NB4 (cell line): ENCODE data around the gene LMAN1.

Experiments used
- DNase-seq: peaks from one replicate; pipeline ENCODE4 v3.0.0; 2010; ENCODE audit warnings: low read depth
- H3K4me3 ChIP-seq: one replicate; pipeline ENCODE4 v1.5.1; 2011; ENCODE audit warnings: mild to moderate bottlenecking, low read depth, low read length, moderate library complexity
- MYC ChIP-seq: IDR thresholded peaks from 2 replicates; pipeline ENCODE4 v1.6.1; 2011; ENCODE audit warnings: low read depth, low read length
- POLR2A ChIP-seq: IDR thresholded peaks from 2 replicates; pipeline ENCODE4 v1.6.1; 2011; ENCODE audit warnings: mild to moderate bottlenecking; ENCODE audit not compliant: insufficient read length; ENCODE audit errors: extremely low read depth
- TF ChIP-seq, protein P1 (sequence below): IDR thresholded peaks from 2 replicates; pipeline ENCODE4 v1.6.1; 2011; ENCODE audit warnings: low read depth, low read length
- TF ChIP-seq, protein P2 (sequence below): IDR thresholded peaks from one replicate; pipeline ENCODE4 v1.5.1; 2012; ENCODE audit warnings: low read depth, low read length

LMAN1 gene

DNA sequence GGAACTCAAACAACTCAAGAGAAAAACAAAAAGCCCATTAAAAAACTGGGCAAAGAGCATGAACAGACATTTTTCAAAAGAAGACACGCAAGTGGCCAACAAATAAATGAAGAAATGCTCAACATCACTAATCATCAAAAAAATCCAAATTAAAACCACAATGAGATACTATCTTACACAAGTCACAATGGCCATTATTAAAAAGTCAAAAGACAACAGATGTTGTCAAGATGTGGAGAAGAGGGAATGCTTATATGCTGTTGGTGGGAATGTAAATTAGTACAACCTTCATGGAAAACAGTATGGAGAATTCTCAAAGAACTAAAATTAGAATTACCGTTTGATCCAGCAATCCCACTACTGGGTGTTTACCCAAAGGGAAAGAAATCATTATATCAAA, 15.1 kb downstream of the LMAN1 start:
- DNase-seq: no peak
- H3K4me3 ChIP-seq: no peak overlapping the region
- TF ChIP-seq POLR2A: no peak
- TF ChIP-seq MYC: no peak
- TF ChIP-seq, protein P1, sequence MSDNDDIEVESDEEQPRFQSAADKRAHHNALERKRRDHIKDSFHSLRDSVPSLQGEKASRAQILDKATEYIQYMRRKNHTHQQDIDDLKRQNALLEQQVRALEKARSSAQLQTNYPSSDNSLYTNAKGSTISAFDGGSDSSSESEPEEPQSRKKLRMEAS: no peak
- TF ChIP-seq, protein P2, sequence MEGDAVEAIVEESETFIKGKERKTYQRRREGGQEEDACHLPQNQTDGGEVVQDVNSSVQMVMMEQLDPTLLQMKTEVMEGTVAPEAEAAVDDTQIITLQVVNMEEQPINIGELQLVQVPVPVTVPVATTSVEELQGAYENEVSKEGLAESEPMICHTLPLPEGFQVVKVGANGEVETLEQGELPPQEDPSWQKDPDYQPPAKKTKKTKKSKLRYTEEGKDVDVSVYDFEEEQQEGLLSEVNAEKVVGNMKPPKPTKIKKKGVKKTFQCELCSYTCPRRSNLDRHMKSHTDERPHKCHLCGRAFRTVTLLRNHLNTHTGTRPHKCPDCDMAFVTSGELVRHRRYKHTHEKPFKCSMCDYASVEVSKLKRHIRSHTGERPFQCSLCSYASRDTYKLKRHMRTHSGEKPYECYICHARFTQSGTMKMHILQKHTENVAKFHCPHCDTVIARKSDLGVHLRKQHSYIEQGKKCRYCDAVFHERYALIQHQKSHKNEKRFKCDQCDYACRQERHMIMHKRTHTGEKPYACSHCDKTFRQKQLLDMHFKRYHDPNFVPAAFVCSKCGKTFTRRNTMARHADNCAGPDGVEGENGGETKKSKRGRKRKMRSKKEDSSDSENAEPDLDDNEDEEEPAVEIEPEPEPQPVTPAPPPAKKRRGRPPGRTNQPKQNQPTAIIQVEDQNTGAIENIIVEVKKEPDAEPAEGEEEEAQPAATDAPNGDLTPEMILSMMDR: no peak

DNA sequence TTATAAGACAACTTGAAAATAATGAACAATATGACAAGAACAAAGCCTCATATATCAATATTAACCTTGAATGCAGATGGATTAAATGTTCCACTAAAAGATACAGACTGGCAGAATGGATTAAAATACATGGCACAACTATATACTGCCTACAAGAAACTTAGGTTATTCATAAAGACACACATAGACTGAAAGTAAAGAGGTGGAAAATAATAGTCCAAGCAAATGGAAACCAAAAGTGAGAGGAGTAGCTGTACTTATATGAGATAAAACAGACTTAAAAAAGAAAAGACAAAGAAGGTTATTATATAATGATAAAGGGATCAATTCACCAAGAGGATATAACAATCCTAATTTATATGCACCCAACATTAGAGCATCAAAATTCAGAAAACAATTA, 18.2 kb downstream of the LMAN1 start:
- H3K4me3 ChIP-seq: no peak overlapping the region
- TF ChIP-seq, protein P2: no peak
- TF ChIP-seq POLR2A (no peak), MYC (no peak)
- TF ChIP-seq, protein P1: no peak
- DNase-seq: no peak

DNA sequence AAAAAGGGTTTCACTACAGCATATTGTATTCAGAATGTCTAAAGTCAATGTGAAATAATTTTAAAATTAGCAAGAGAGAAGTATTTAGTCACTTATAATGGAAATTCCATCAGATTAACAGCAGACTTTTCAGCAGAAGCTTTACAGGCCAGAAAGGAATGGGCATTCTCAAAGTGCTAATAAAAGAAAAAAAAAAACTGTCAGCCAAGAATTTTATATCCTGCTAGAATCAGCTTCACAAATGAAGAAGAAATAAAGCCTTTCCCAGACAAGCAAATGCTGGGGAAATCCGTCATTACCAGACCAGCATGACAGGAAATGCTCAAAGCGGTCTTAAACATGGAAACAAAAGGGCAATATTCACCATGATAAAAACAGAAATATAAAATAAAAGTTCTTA, 18.8 kb downstream of the LMAN1 start:
- no peak for DNase-seq
- no peak for TF ChIP-seq MYC
- no peak for TF ChIP-seq POLR2A
- TF ChIP-seq, protein P1: no peak
- TF ChIP-seq, protein P2: no peak

DNA sequence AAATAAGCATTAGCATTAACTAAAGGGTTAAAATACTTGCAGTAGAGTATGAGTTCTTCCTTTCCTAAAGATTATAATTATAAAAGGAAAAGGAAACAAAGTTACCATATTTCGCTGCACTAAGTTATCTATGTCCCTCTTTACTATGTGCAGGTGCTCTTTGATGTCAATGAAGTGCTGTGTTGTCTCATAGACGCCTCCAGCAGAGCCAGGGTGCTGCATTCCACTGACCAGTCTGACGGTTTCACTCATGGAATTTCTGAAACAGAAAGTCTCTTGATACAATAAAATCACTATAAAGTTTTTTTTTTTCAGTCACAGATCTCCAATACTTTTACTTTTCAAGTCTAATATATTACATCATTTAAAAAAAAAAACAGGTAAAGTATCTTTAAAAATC, 26.1 kb downstream of the LMAN1 start:
- no peak for DNase-seq
- TF ChIP-seq, protein P1: no peak
- TF ChIP-seq MYC: no peak
- no peak for TF ChIP-seq POLR2A
- TF ChIP-seq, protein P2: no peak
- H3K4me3 ChIP-seq: no peak overlapping the region

More for the DNA sequence above, 18.8 kb downstream of the LMAN1 start:
- H3K4me3 ChIP-seq: no peak overlapping the region

DNA sequence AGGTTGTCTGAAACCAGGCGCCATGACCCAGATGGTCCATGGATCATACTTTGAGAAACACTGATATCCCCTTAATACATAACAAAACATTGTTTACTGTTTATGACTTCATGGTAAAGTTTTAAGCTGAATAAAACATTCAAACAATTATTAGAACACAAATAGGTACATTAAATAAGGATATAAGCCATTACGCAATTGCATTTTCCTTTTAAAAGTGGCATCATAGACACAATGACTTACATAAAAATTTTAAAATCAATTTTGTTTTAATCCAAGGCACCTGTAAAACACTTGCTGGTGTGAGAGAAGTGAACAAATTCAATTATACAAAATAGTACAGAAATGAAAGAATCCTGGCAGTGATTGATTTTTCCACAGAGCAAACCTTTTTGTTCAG, 30.4 kb downstream of the LMAN1 start:
- no peak overlapping the region for H3K4me3 ChIP-seq
- TF ChIP-seq MYC: no peak
- TF ChIP-seq, protein P2: no peak
- TF ChIP-seq, protein P1: no peak
- TF ChIP-seq POLR2A: no peak
- DNase-seq: no peak

DNA sequence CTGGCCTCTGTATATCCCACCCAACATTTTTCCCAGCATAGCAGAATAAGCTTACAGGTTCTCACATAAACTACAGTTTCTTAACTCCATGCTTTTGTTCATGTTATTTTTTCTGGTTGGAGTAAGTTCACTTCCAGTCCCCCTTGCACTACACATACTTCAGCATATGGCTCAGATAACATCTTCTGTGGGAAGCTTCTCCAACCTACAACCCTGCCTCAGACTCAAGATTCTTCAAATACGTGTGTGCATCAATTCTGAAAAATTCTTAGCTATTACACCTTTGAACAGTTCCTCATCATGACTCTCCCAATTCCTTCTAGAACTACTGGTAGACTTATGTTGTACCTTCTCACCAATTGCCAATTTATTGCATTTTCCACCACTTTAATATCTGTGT, 33.1 kb downstream of the LMAN1 start:
- no peak overlapping the region for H3K4me3 ChIP-seq

More for the DNA sequence above, 33.1 kb downstream of the LMAN1 start:
- TF ChIP-seq, protein P1: no peak
- TF ChIP-seq, protein P2: no peak
- TF ChIP-seq MYC (no peak), POLR2A (no peak)
- DNase-seq: no peak
